ENCODE results near the gene F12. TPM values are rescaled to one million over a fixed set of nuclear protein-coding genes. Genes with fewer than 3 reads are reported as not detected.

The F12 gene
- total RNA-seq, 2 experiments from 2014 or later = 5.1 to 5.9 TPM

- intact Hi-C loops (cut with micrococcal nuclease) = loop anchor here (1.0 kb wide), 3 partner anchors 28 to 64 kb away; partner anchors contain the start of gene GRK6
- H3K36me3 Mint-ChIP-seq = no peaks in the 10 kb centered on the region
- ChIA-PET POLR2A (interaction anchor here (0.6 to 5.2 kb wide), 9 partner anchors 8 to 77 kb away, joined by 3 to 54 read pairs (median 16); partner anchors contain the start of genes GRK6 and PRR7), CTCF (interaction anchor here (0.6 to 29.1 kb wide), 25 partner anchors 9 to 499 kb away, joined by 3 to 624 read pairs (median 12); partner anchors contain the start of genes F12, GRK6, LMAN2 and MXD3)
- no peaks in the 10 kb centered on the region for H3K27me3 Mint-ChIP-seq
- H3K9me3 Mint-ChIP-seq = no peaks in the 10 kb centered on the region
- no peak overlapping the region for H3K27ac Mint-ChIP-seq
- H3K4me1 Mint-ChIP-seq (ENCODE audit: low read depth) = peaks cover 11% of the 10 kb centered on the region
- peak overlapping the region; percentile 68 for H3K4me3 Mint-ChIP-seq
- no peak for DNase-seq
Observed at GRCh38 chr5:177453852-177454396, 44.6 kb upstream of the F12 start.

- Mint-ChIP-seq H3K4me1 (ENCODE audit: low read depth) (peaks cover 20% of the 10 kb centered on the region), H3K27ac (no peak overlapping the region), H3K36me3 (no peaks in the 10 kb centered on the region), H3K27me3 (no peaks in the 10 kb centered on the region), H3K9me3 (no peaks in the 10 kb centered on the region), H3K4me3 (no peak overlapping the region)
- DNase-seq = no peak
- CTCF ChIA-PET = interaction anchor here (1.0 to 29.1 kb wide), 19 partner anchors 8 to 144 kb away, joined by 3 to 624 read pairs (median 9); partner anchors contain the start of genes F12, GRK6, LMAN2 and PFN3
- intact Hi-C loops (cut with micrococcal nuclease) = no loop called here
- POLR2A ChIA-PET = interaction anchor here (0.8 to 5.2 kb wide), 6 partner anchors 9 to 63 kb away, joined by 4 to 54 read pairs (median 14); partner anchors contain the start of gene GRK6
Observed at GRCh38 chr5:177452688-177453638, 43.6 kb upstream of the F12 start.

- ChIA-PET CTCF (interaction anchor here (1.2 to 29.1 kb wide), 4 partner anchors 46 to 141 kb away, joined by 4 to 624 read pairs (median 92); partner anchors contain the start of genes F12 and PFN3), POLR2A (interaction anchor here (1.0 to 14.3 kb wide), 5 partner anchors 21 to 61 kb away, joined by 4 to 319 read pairs (median 54); partner anchors contain the start of gene GRK6)
- no peak overlapping the region for H3K4me3 Mint-ChIP-seq
- peaks cover 25% of the 10 kb centered on the region for H3K4me1 Mint-ChIP-seq (ENCODE audit: low read depth)
- DNase-seq = no peak
- H3K27ac Mint-ChIP-seq = no peak overlapping the region
- no peaks in the 10 kb centered on the region for H3K36me3 Mint-ChIP-seq
- no peaks in the 10 kb centered on the region for H3K9me3 Mint-ChIP-seq
- intact Hi-C loops (cut with micrococcal nuclease) = no loop called here
- H3K27me3 Mint-ChIP-seq = no peaks in the 10 kb centered on the region
Observed at GRCh38 chr5:177450667-177451424, 41.5 kb upstream of the F12 start.

GRCh38 chr5:177449140-177450061, 40.0 kb upstream of the F12 start:
- no peaks in the 10 kb centered on the region for H3K9me3 Mint-ChIP-seq
- DNase-seq = no peak
- no peak overlapping the region for H3K27ac Mint-ChIP-seq
- peaks cover 39% of the 10 kb centered on the region for H3K4me1 Mint-ChIP-seq (ENCODE audit: low read depth)
- no peaks in the 10 kb centered on the region for H3K27me3 Mint-ChIP-seq
- intact Hi-C loops (cut with micrococcal nuclease) = no loop called here
- CTCF ChIA-PET = interaction anchor here (1.2 to 29.1 kb wide), 5 partner anchors 19 to 140 kb away, joined by 5 to 624 read pairs (median 74); partner anchors contain the start of genes F12, GRK6 and PFN3
- no peaks in the 10 kb centered on the region for H3K36me3 Mint-ChIP-seq
- no peak overlapping the region for H3K4me3 Mint-ChIP-seq
- POLR2A ChIA-PET = interaction anchor here (1.0 to 14.3 kb wide), 5 partner anchors 20 to 137 kb away, joined by 4 to 319 read pairs (median 4); partner anchors contain the start of gene GRK6

- peak overlapping the region; percentile 62 for H3K4me3 Mint-ChIP-seq
Observed at GRCh38 chr5:177448244-177448950, 39.0 kb upstream of the F12 start.

GRCh38 chr5:177447611-177448243, 38.4 kb upstream of the F12 start:
- Mint-ChIP-seq H3K36me3 (no peaks in the 10 kb centered on the region), H3K9me3 (no peaks in the 10 kb centered on the region), H3K4me3 (peak overlapping the region; percentile 62), H3K27me3 (no peaks in the 10 kb centered on the region), H3K27ac (peak overlapping the region; percentile 28), H3K4me1 (ENCODE audit: low read depth) (peaks cover 38% of the 10 kb centered on the region)
- DNase-seq = peak; percentile 41
- POLR2A ChIA-PET = interaction anchor here (0.8 to 14.3 kb wide), 8 partner anchors 7 to 135 kb away, joined by 3 to 319 read pairs (median 4); partner anchors contain the start of gene GRK6
- CTCF ChIA-PET = interaction anchor here (0.7 to 29.1 kb wide), 6 partner anchors 9 to 138 kb away, joined by 3 to 624 read pairs (median 42); partner anchors contain the start of genes F12, GRK6 and PFN3
- intact Hi-C loops (cut with micrococcal nuclease) = loop anchor here (2.0 kb wide), 1 partner anchor 57 kb away; no protein-coding TSS in a partner anchor

More at GRCh38 chr5:177448244-177448950, 39.0 kb upstream of the F12 start:
- POLR2A ChIA-PET = interaction anchor here (0.8 to 14.3 kb wide), 6 partner anchors 19 to 136 kb away, joined by 3 to 319 read pairs (median 4); partner anchors contain the start of gene GRK6
- intact Hi-C loops (cut with micrococcal nuclease) = no loop called here
- Mint-ChIP-seq H3K27me3 (no peaks in the 10 kb centered on the region), H3K36me3 (no peaks in the 10 kb centered on the region), H3K27ac (peak overlapping the region; percentile 11), H3K4me1 (ENCODE audit: low read depth) (peaks cover 39% of the 10 kb centered on the region), H3K9me3 (no peaks in the 10 kb centered on the region)
- no peak for DNase-seq
- CTCF ChIA-PET = interaction anchor here (0.7 to 29.1 kb wide), 6 partner anchors 9 to 139 kb away, joined by 3 to 624 read pairs (median 42); partner anchors contain the start of genes F12, GRK6 and PFN3

GRCh38 chr5:177447066-177447610, 37.8 kb upstream of the F12 start:
- ChIA-PET CTCF (interaction anchor here (1.4 to 29.1 kb wide), 7 partner anchors 7 to 58 kb away, joined by 7 to 624 read pairs (median 43); partner anchors contain the start of genes F12, GRK6 and PFN3), POLR2A (interaction anchor here (0.7 to 14.3 kb wide), 8 partner anchors 8 to 135 kb away, joined by 3 to 319 read pairs (median 4); partner anchors contain the start of gene GRK6)
- DNase-seq = peak; percentile 77
- Mint-ChIP-seq H3K27me3 (no peaks in the 10 kb centered on the region), H3K36me3 (peaks cover 4% of the 10 kb centered on the region), H3K4me1 (ENCODE audit: low read depth) (peaks cover 43% of the 10 kb centered on the region), H3K27ac (no peak overlapping the region), H3K4me3 (peak overlapping the region; percentile 62), H3K9me3 (no peaks in the 10 kb centered on the region)
- intact Hi-C loops (cut with micrococcal nuclease) = loop anchor here (2.0 kb wide), 1 partner anchor 56 kb away; no protein-coding TSS in a partner anchor

GRCh38 chr5:177446200-177447065, 37.1 kb upstream of the F12 start, which contains the start of gene PRR7:
TSS of gene PRR7 (plus strand) at chr5:177446814. CDS start at chr5:177455068, 8,254 bp downstream.
- Mint-ChIP-seq H3K27me3 (no peaks in the 10 kb centered on the region), H3K9me3 (no peaks in the 10 kb centered on the region), H3K27ac (peak within 1 kb of the TSS; percentile 81), H3K4me1 (ENCODE audit: low read depth) (peaks cover 48% of the 10 kb centered on the region), H3K4me3 (peak within 1 kb of the TSS; percentile 67), H3K36me3 (peaks cover 9% of the 10 kb centered on the region)
- intact Hi-C loops (cut with micrococcal nuclease) = loop anchor here (2.0 kb wide), 1 partner anchor 56 kb away; no protein-coding TSS in a partner anchor
- CTCF ChIA-PET = interaction anchor here (1.0 to 29.1 kb wide), 8 partner anchors 8 to 136 kb away, joined by 3 to 624 read pairs (median 25); partner anchors contain the start of genes F12, GRK6 and PFN3
- peak; percentile 77 for DNase-seq
- POLR2A ChIA-PET = interaction anchor here (0.7 to 14.3 kb wide), 12 partner anchors 9 to 138 kb away, joined by 3 to 319 read pairs (median 4); partner anchors contain the start of gene GRK6

Data from activated CD4-positive, alpha-beta memory T cell treated with anti-CD3 and anti-CD28 coated beads for 36 hours (primary cell).